Measurements from ENCODE around the gene E2F1. TPM values are rescaled to one million over a fixed set of nuclear protein-coding genes. Genes with fewer than 3 reads are reported as not detected.

E2F1 gene
- polyA plus RNA-seq, 6 donors from 2014 or later: 0.16 to 0.78 (median 0.27) TPM; not detected in 2

DNA sequence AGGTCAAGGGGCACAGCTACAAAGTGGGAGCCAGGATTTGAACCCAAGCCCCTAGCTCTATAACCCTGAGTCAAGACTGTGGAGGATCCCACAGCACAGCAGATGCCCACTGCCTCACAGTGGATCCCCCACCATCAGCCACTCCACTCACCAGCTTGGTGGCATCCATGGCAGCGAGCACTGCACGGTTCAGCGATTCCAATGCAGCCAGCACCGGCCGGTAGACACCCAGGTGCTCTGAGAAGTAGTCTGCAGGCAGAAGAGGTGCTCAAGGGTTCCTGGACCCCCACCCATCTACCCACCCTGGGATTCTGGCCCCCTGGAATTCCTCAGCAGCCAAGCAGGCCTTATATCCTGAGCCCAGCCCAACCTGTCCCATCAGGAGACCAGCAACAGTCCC, 17.0 kb downstream of the E2F1 start:
- H3K4me3 Mint-ChIP-seq: peak overlapping the region in 3 of 8 donors; percentile 51 to 82 (median 53)

DNA sequence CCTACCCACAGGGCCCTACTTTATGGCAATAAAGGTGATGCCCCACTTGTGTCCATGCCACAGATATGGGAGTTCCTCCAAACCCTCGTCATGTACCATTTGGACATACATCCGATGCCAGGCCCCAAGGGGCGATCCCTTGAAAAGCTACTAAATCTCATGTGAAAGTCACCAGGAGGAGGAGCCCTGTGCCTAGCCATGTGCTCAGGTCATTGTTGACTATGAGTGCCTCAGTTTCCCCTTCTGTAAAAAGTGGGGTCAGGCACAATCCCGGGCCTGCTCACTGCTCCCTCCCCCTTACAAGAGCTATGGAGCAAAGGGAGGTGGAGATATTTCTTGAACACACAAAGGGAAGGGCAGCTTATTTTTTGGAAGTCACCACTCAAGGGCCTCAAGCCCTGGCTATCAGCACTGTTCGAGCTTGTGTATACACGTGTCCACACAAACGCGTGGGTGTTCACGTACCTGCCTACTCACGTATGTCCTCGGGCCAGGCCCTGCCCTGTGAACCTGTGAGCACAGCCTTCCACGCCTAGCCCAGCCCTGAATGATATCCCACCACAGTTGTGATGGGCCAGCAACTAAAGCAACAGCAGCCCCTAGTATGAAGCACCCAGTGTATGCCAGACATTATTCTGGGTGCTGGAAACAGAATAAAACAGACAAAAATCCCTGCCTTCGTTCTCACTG, 17.6 kb downstream of the E2F1 start:
- Mint-ChIP-seq H3K9me3 (no peaks in the 10 kb centered on the region), H3K4me3 (peak overlapping the region; percentile 58 to 89 (median 82)), H3K27me3 (no peaks in the 10 kb centered on the region), H3K4me1 (peaks cover 29 to 38% (median 36%) of the 10 kb centered on the region in 3 donors), H3K36me3 (no peaks in the 10 kb centered on the region), H3K27ac (peak overlapping the region in 2 of 6 donors; percentile 11 to 67)
- DNase-seq (no peak), ATAC-seq (ENCODE audit: low read depth in 2 of 2) (no peak)

More for the DNA sequence above, 17.0 kb downstream of the E2F1 start:
- Mint-ChIP-seq H3K36me3 (no peaks in the 10 kb centered on the region), H3K4me1 (peaks cover 32 to 37% (median 36%) of the 10 kb centered on the region in 3 donors), H3K9me3 (no peaks in the 10 kb centered on the region), H3K27me3 (no peaks in the 10 kb centered on the region), H3K27ac (peak overlapping the region in 1 of 6 donors; percentile 67)
- DNase-seq (no peak), ATAC-seq (ENCODE audit: low read depth in 2 of 2) (no peak)

DNA sequence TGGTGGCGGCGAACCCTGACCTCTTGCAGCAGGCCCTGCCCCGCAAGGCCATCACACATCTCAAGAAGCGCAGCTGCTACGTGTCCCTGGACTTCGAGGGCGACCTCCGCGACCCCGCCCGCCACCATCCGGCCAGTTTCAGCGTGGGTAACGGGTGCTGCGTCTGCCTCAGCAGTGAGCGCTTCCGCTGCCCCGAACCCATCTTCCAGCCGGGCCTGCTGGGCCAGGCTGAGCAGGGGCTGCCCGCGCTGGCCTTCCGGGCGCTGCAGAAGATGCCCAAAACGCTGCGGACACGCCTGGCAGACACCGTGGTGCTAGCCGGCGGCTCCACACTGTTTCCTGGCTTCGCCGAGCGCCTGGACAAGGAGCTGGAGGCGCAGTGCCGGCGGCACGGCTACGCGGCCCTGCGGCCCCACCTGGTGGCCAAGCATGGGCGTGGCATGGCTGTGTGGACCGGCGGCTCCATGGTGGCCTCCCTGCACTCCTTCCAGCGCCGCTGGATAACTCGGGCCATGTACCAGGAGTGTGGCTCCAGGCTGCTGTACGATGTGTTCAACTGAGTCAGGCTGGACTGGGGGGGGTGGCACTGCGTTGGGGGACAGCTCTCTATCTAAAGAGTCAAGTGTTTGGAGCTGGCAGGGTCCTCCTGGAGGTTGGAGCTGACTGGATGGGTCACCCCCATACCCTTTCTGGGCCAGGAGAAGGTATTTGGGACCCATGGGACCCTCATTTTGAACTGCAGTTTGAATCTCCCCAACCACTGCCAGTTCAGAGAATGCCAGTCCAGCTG, 18.3 kb downstream of the E2F1 start:
- H3K4me1 Mint-ChIP-seq: peaks cover 22 to 33% (median 32%) of the 10 kb centered on the region in 3 donors
- H3K4me3 Mint-ChIP-seq: peak overlapping the region; percentile 67 to 89 (median 82)
- no peaks in the 10 kb centered on the region for H3K9me3 Mint-ChIP-seq
- H3K36me3 Mint-ChIP-seq: no peaks in the 10 kb centered on the region
- H3K27ac Mint-ChIP-seq: peak overlapping the region in 4 of 6 donors; percentile 11 to 49 (median 26)
- H3K27me3 Mint-ChIP-seq: no peaks in the 10 kb centered on the region
- peak; percentile 54 to 58 for ATAC-seq (ENCODE audit: low read depth in 2 of 2)
- DNase-seq: peak; percentile 73

DNA sequence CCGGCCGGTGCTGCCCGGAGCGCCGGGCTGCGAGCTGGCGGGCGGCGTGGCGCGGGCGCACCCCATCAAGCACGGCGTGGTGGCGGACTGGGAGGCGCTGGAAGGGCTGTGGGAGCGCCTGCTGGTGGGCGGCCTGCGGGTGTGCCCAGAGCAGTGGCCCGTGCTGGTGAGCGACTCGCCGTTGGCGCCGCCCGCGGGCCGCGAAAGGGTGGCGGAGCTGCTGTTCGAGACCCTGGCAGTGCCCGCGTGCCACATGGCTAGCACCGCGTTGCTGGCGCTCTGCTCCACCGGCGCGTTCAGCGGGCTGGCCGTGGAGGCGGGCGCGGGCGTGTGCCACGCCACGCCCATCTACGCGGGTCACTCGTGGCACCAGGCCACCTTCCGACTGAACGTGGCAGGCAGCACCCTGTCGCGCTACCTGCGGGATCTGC, 18.9 kb downstream of the E2F1 start:
- Mint-ChIP-seq H3K4me3 (peak overlapping the region; percentile 67 to 92 (median 88)), H3K9me3 (no peaks in the 10 kb centered on the region), H3K4me1 (peaks cover 21 to 37% (median 34%) of the 10 kb centered on the region in 3 donors), H3K27me3 (no peaks in the 10 kb centered on the region), H3K36me3 (no peaks in the 10 kb centered on the region), H3K27ac (peak overlapping the region in 3 of 6 donors; percentile 18 to 76 (median 49))
- ATAC-seq (ENCODE audit: low read depth in 2 of 2) (peak; percentile 11 to 19), DNase-seq (peak; percentile 24)

DNA sequence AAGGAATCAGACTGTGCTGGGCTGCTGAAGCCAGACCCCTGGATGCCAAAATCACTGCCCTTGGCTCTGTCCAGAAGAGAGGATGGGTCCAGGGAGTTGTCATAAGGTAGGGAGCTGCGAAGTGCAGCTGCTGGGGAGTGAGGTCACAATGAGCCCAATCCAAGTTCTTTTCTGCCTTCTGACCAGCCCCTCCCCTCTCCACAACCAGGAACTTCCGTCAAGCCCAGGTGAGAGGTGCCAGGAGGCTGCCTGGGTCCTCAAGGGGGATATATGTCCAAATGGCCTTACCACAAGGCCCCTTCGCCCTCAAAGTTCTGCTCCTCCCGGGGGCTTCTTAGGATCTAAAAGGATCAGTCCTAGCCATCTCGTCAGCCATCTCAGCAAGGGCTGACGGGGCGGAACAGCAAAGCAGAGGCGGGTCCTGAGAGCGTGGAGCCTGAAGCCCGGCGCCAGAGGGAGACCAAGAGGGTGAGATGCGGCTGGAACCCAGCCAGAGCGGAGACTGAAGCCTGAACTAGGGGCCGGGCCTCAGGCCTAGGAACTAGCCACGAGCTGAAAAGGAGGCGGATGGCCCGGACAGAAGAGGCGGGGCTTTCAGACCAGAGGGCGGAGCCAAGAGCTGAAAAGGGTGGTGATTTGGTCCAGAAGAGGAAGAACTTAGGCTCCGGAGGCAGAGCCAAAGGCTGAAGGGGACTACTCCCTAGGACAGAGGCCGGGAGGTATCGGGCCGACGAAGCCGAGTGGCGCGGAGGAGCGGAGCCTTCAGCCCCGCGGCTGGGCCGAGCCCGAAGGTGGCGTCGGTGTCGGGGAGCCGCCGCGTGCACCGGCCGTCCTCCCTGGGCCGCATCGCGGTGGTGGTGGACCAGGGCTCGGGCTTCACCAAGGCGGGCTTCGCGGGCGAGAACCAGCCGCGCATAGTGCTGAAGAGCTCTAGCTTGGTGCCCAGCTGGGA, 19.6 kb downstream of the E2F1 start, which contains the start of gene ACTL10:
ACTL10 (plus strand) TSS at position 651 of the 952 bp plus-strand sequence. CDS start 555 bp downstream, outside the sequence.
- peak within 1 kb of the TSS; percentile 87 to 95 (median 92) for H3K4me3 Mint-ChIP-seq
- H3K4me1 Mint-ChIP-seq: peaks cover 21 to 37% (median 34%) of the 10 kb centered on the region in 3 donors
- ATAC-seq (ENCODE audit: low read depth in 2 of 2) (peak; percentile 61 to 63), DNase-seq (peak; percentile 78)
- H3K9me3 Mint-ChIP-seq: no peaks in the 10 kb centered on the region
- H3K27ac Mint-ChIP-seq: peak within 1 kb of the TSS in 5 of 6 donors; percentile 49 to 98 (median 85)
- no peaks in the 10 kb centered on the region for H3K36me3 Mint-ChIP-seq
- H3K27me3 Mint-ChIP-seq: no peaks in the 10 kb centered on the region

DNA sequence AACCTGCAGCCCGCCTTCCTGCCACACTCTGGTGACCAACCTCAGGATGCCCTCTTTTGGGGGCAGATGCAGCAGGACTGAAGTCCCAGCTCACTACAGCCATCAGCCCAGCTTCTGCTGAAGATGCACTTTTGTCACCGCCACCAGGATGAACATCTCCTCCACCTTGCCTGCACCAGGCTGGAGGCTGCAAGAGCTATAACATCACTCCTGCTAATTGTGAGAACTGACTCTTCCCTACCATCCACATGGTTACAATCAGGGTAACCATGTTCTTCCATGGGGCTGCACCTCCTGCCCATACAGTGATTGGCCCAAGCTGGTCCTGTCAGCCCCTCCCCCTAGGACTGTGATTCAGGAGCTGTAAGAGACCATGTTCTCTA, 21.4 kb downstream of the E2F1 start:
- H3K27ac Mint-ChIP-seq: peak overlapping the region in 5 of 6 donors; percentile 57 to 95 (median 84)
- H3K27me3 Mint-ChIP-seq: no peaks in the 10 kb centered on the region
- no peaks in the 10 kb centered on the region for H3K36me3 Mint-ChIP-seq
- no peaks in the 10 kb centered on the region for H3K9me3 Mint-ChIP-seq
- DNase-seq (no peak), ATAC-seq (ENCODE audit: low read depth in 2 of 2) (no peak)
- H3K4me3 Mint-ChIP-seq: peak overlapping the region in 7 of 8 donors; percentile 75 to 92 (median 90)
- peaks cover 21 to 37% (median 34%) of the 10 kb centered on the region in 3 donors for H3K4me1 Mint-ChIP-seq

DNA sequence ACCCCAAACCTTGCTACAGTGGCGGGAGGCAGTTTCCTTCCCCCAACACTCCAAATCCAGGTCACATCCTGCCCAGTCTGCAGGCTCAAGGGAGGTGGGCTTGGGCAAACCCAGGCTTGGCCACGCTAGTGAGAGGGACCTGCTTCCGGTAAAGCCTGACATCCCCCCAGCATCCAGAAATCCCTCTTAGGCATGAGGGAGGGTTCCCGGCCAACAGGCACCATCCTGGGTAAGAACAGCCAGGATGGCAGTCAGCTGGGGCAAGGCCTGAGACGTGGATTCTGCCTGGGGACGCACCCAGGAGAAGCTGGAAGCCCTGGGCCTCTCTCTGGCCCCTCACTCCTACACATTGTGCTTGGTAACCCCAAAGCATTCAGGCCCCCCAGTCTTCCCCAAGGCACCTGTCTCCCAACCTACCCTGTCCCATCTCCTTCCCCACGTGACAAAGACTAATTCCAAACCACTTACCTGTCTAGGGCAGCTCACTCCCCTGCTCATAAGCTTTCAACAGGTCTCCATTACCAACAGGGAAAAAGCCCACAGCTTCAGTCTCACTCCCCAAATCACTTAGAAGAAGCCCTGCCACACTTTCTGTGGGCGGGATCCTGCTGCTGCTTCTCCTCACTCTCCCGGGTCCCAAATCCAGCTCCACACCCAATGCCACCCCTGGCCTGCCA, 22.0 kb downstream of the E2F1 start:
- ATAC-seq (ENCODE audit: low read depth in 2 of 2) (no peak), DNase-seq (no peak)
- H3K36me3 Mint-ChIP-seq: no peaks in the 10 kb centered on the region
- H3K27ac Mint-ChIP-seq: peak overlapping the region in 5 of 6 donors; percentile 42 to 95 (median 84)
- H3K4me3 Mint-ChIP-seq: peak overlapping the region; percentile 75 to 92 (median 90)
- H3K4me1 Mint-ChIP-seq: peaks cover 21 to 37% (median 34%) of the 10 kb centered on the region in 3 donors
- H3K9me3 Mint-ChIP-seq: no peaks in the 10 kb centered on the region
- no peaks in the 10 kb centered on the region for H3K27me3 Mint-ChIP-seq

DNA sequence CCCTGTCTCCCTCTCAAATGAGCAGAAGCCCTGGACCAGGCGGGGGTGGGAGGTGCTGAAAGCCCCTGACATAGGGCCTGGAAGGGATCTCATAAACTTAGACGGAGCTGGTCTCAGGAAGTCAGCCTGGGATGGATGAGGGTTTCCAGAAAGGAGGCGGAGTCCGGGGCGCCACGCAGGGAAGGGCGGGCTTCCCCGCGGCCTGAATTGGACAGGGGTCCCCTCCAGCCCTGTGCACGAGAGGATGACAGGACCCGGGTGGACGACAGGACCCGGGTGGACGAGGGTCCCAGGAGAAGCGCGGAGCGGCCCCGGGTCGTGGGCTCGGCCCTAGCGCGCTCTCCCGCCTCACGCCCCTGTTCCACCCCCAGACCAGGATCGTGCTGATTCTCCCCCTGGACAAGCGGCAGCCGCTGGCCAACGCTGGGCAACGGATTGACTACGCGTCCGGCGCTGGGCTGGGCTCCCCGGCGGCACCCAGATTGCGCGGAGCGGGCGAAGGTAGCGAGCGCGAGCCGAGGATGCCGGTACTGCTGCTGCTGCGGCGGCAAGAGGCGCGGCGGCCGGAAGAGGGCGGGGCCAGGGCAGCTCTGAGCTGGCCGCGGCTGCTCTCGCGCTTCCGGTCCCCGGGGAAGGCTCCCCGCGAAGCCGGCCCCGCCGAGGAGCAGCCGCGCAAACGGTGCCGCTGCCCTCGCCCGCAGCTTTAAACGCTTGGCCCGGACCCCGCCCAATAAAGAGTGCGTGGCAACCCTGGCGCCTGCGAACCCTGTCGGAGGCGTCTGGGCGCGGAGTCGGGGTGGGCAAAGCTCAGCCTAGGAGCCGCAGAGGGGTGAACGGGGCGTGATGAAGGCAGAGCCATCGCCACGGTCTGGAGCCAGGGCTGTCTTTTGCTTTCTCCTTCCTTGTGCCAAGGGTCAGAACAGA, 22.8 kb downstream of the E2F1 start:
- H3K36me3 Mint-ChIP-seq: no peaks in the 10 kb centered on the region
- DNase-seq (peak; percentile 81), ATAC-seq (ENCODE audit: low read depth in 2 of 2) (peak; percentile 56 to 65)
- H3K4me1 Mint-ChIP-seq: peaks cover 20 to 35% (median 34%) of the 10 kb centered on the region in 3 donors
- H3K27me3 Mint-ChIP-seq: no peaks in the 10 kb centered on the region
- peak overlapping the region in 5 of 6 donors; percentile 70 to 90 (median 81) for H3K27ac Mint-ChIP-seq
- no peaks in the 10 kb centered on the region for H3K9me3 Mint-ChIP-seq
- H3K4me3 Mint-ChIP-seq: peak overlapping the region; percentile 75 to 92 (median 90)

DNA sequence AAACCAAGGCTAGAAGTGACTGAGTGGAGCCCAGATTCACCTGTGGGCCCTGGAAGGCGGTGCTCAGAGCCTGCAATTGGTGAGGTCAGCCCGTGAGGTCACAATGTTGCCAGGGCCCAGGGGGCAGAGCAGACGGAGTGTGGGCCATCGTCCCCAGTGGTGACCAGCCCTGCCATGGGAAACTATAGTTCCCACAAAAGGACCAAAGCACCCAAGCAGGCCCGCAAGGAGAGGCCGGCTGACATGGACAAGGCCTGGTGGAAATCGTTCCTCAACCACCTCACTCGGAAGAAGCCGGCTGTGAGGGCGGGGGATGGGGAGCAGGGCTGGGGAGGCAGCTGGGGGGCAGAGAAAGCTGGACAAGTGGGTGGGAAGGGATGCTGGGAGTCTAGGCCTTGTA, 24.0 kb downstream of the E2F1 start, which contains the start of gene C20orf144:
C20orf144 (plus strand) TSS at position 156 of the 400 bp plus-strand sequence; CDS start at position 175, 19 bp downstream.
- no peaks in the 10 kb centered on the region for H3K27me3 Mint-ChIP-seq
- DNase-seq (no peak), ATAC-seq (ENCODE audit: low read depth in 2 of 2) (no peak)
- H3K27ac Mint-ChIP-seq: peak within 1 kb of the TSS in 5 of 6 donors; percentile 38 to 81 (median 71)
- H3K4me1 Mint-ChIP-seq: peaks cover 15 to 34% (median 30%) of the 10 kb centered on the region in 3 donors
- H3K4me3 Mint-ChIP-seq: peak within 1 kb of the TSS; percentile 75 to 92 (median 90)
- H3K36me3 Mint-ChIP-seq: no peaks in the 10 kb centered on the region
- H3K9me3 Mint-ChIP-seq: no peaks in the 10 kb centered on the region

DNA sequence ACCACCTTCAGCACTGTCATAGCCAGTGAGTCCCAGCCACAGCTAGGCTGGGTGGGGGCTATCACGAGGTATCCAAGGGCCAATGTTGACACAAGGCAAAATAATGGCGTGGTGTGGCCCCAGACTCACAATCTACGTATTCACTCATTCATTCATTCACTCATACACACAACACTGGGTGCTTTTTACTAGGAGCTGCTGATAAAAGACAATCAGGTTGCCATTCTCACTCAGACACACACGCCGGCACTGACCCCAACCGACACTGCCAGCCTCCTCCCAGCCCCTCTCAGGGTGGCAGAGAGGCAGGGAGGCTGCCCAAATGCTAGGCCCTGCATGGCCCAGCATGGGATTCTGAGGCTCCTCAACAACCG, 25.5 kb downstream of the E2F1 start:
- no peak for ATAC-seq (ENCODE audit: low read depth in 2 of 2)
- Mint-ChIP-seq H3K4me3 (peak overlapping the region in 1 of 8 donors; percentile 47), H3K4me1 (peaks cover 9 to 25% (median 22%) of the 10 kb centered on the region in 3 donors), H3K9me3 (no peaks in the 10 kb centered on the region), H3K27me3 (no peaks in the 10 kb centered on the region), H3K36me3 (no peaks in the 10 kb centered on the region), H3K27ac (no peak overlapping the region)
- no peak for DNase-seq

DNA sequence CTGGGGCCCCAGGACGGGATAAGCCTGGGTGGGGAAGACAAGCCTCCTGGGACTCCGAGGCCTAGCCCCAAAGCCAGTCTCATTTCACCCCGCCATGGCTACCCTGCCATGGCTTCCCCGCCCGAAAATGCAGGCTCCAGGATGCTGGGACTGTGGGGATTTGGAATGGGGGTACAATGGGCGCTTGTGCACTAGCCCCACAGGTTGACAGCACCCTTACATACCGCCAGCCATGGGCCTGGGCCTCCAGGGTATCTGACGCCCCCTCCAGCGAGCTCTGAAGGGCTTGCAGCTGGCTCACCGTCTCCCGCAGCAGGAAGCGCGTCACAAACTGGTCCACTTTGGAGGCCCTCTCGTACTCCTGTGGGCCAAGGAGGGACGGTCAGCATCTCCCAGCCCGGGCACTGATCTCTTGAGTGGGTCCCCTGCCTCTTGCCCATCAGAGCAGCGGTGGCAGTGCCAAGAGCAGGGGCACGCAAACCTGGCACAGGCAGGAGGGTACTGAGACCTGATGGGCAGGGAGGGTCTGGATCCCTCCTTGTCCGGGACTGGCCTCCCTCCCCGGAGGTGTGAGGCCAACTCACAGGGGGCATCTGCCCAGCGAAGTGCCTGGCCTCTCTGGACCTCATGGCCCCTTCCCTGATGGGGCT, 26.0 kb downstream of the E2F1 start:
- no peak for ATAC-seq (ENCODE audit: low read depth in 2 of 2)
- Mint-ChIP-seq H3K27ac (peak overlapping the region in 1 of 6 donors; percentile 51), H3K4me3 (no peak overlapping the region), H3K4me1 (peaks cover 9 to 22% (median 20%) of the 10 kb centered on the region in 3 donors), H3K27me3 (no peaks in the 10 kb centered on the region), H3K36me3 (no peaks in the 10 kb centered on the region), H3K9me3 (no peaks in the 10 kb centered on the region)
- DNase-seq: no peak
